Stimulated activated naive CD8-positive, alpha-beta T cell treated with anti-CD3 and anti-CD28 coated beads, Interleukin-15, Interleukin-2, amounts not matched to agents 100 ng/mL and 50 ng/mL, for 24 hours (primary cell): Measurements from ENCODE around the gene ADAMTS2.

Experiments used
- H3K27ac Mint-ChIP-seq: one replicate; pipeline ENCODE4 v1.8.0; 2021; ENCODE audit warnings: mild to moderate bottlenecking, mixed read lengths
- H3K27me3 Mint-ChIP-seq: one replicate; pipeline ENCODE4 v1.8.0; 2021; ENCODE audit warnings: mixed read lengths
- H3K36me3 Mint-ChIP-seq: one replicate; pipeline ENCODE4 v1.8.0; 2021; ENCODE audit warnings: low read depth, mixed read lengths
- H3K4me1 Mint-ChIP-seq: one replicate; pipeline ENCODE4 v1.8.0; 2021; ENCODE audit warnings: low read depth, mixed read lengths
- H3K4me3 Mint-ChIP-seq: one replicate; pipeline ENCODE4 v1.8.0; 2021; ENCODE audit warnings: mild to moderate bottlenecking, mixed read lengths
- H3K9me3 Mint-ChIP-seq: one replicate; pipeline ENCODE4 v1.8.0; 2021; ENCODE audit warnings: mixed read lengths

The ADAMTS2 gene

DNA sequence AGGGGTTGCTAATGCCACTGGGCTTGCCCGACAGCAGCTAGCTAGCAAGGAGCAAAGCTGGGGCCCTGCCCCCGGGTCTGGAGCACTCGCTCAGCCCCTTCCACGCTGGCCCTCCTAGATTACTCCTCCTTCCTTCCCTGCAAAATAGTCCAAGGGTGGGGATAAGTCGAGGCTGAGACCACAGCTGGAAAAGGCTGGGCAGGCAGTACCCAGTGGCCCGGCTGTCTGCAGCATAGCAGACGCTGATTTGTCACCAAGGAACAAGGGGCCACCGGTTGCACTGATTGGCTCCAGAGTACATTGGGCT is 73.9 kb downstream of the ADAMTS2 start:
- Mint-ChIP-seq H3K4me3 (no peak overlapping the region), H3K4me1 (no peaks in the 10 kb centered on the region), H3K9me3 (no peaks in the 10 kb centered on the region), H3K27ac (no peak overlapping the region), H3K27me3 (no peaks in the 10 kb centered on the region), H3K36me3 (no peaks in the 10 kb centered on the region)

DNA sequence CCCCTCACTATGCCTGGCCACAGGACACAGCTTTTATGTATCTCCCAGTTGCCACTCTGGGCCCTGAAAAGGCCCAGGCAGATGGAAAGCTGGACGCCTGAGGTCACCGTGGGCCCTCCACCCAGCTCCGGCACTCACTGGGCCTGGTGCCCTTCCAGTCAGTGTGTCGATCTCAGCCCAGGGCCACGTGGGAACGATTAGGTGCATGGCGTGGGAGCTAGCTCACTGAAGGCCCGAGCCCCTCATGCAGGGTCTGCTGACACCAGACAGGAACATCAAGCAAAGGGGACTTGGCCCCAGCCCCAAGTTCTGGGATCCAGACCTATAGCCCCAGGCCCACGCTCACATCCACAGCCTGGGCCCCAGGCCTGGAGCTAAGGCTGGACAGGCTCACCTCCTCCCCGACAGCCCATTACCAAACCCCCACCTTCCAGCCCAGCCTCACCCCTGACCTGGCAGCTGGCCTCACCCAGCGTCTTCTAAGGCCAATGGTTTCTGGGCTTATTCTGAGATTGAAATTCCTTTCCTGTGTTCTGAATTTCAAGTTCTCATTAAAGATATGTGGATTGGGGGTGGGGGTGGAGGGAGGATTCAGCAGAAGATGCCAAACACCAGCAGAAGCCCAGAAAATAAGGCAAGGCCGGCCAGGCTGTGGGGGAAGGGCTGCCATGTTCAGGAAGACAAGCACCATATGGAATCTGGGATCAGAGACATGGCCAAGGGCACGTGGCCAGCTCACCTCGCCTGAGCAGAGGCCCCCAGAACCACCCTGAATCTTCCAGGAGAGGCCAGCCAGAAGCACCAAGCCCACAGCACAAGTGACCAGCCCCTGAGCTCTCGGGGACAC is 74.5 kb downstream of the ADAMTS2 start:
- no peaks in the 10 kb centered on the region for H3K27me3 Mint-ChIP-seq
- no peaks in the 10 kb centered on the region for H3K4me1 Mint-ChIP-seq
- no peak overlapping the region for H3K27ac Mint-ChIP-seq

DNA sequence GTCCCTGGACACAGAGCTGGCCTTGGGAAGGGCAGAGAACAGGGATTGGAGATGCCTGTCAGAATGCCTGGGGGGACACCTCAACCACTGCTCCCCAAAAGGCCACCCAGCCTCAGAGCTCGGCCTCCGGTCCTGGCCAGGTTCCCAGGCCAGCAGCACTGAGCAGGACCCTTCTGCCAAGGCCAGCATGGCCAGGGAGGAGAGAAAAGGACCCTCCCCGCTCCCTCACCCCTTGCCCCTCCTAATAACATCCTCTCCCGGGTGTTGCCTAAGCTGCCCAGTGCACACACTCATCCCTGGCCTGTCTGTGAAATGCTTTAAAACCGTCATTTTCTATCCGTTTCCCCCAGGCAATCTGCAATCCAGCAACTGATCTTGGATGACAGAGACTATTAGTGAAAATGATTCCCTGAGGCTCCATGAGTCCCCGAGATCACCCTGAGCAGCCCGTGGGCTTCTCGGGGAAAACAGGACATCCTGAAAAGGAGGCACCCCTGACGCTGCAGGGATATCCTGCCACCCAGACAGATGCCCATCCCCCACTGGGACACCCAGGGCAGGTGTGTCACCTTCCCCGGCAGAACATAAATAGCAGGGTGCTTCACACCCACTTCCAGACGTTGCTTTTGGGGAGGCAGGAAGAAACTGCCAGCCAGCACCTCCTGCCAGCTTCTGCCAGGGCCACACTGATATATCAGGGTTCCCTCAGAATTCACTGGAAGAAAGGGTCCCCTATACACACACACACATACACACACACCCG is 75.3 kb downstream of the ADAMTS2 start:
- Mint-ChIP-seq H3K4me1 (no peaks in the 10 kb centered on the region), H3K27me3 (no peaks in the 10 kb centered on the region), H3K27ac (no peak overlapping the region), H3K4me3 (no peak overlapping the region), H3K36me3 (no peaks in the 10 kb centered on the region), H3K9me3 (no peaks in the 10 kb centered on the region)

More for the DNA sequence above, 74.5 kb downstream of the ADAMTS2 start:
- H3K9me3 Mint-ChIP-seq: no peaks in the 10 kb centered on the region
- H3K36me3 Mint-ChIP-seq: no peaks in the 10 kb centered on the region
- H3K4me3 Mint-ChIP-seq: no peak overlapping the region

DNA sequence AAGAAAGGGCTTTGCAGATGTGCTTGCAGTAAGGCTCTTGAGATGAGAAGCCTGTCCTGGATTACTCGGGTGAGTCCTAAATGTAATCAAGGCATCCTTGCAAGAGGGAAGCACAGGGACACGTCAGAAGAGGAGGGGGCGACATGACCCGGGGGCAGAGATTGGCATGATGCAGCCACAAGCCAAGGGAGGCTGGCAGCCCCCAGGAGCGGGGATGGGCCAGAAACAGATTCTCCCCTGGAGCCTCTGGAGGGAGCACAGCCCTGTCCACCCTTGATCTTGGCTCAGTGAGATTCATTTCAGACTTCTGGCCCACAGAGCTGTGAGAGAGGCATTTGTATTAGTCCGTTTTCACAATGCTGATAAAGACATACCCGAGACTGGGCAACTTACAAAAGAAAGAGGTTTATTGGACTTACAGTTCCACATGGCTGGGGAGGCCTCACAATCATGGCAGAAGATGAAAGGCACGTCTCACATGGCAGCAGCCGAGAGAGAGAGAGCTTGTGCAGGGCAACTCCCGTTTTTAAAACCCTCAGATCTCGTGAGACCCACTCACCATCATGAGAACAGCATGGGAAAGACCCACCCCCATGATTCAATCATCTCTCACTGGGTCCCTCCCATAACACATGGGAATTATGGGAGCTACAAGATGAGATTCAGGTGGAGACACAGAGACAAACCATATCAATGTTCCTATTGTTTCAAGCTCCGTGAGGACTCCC is 76.1 kb downstream of the ADAMTS2 start:
- Mint-ChIP-seq H3K27me3 (no peaks in the 10 kb centered on the region), H3K36me3 (no peaks in the 10 kb centered on the region), H3K4me1 (no peaks in the 10 kb centered on the region), H3K27ac (no peak overlapping the region), H3K4me3 (no peak overlapping the region), H3K9me3 (no peaks in the 10 kb centered on the region)

- Mint-ChIP-seq H3K9me3 (no peaks in the 10 kb centered on the region), H3K36me3 (no peaks in the 10 kb centered on the region), H3K4me3 (no peak overlapping the region), H3K27me3 (no peaks in the 10 kb centered on the region), H3K27ac (no peak overlapping the region), H3K4me1 (no peaks in the 10 kb centered on the region)
These were observed 76.8 kb downstream of the ADAMTS2 start for GRCh38 chr5:179268399-179268952.

- no peaks in the 10 kb centered on the region for H3K9me3 Mint-ChIP-seq
- no peak overlapping the region for H3K4me3 Mint-ChIP-seq
- H3K27ac Mint-ChIP-seq: no peak overlapping the region
- H3K36me3 Mint-ChIP-seq: no peaks in the 10 kb centered on the region
- no peaks in the 10 kb centered on the region for H3K4me1 Mint-ChIP-seq
- no peaks in the 10 kb centered on the region for H3K27me3 Mint-ChIP-seq
These were observed 77.6 kb downstream of the ADAMTS2 start for GRCh38 chr5:179267671-179268083.

DNA sequence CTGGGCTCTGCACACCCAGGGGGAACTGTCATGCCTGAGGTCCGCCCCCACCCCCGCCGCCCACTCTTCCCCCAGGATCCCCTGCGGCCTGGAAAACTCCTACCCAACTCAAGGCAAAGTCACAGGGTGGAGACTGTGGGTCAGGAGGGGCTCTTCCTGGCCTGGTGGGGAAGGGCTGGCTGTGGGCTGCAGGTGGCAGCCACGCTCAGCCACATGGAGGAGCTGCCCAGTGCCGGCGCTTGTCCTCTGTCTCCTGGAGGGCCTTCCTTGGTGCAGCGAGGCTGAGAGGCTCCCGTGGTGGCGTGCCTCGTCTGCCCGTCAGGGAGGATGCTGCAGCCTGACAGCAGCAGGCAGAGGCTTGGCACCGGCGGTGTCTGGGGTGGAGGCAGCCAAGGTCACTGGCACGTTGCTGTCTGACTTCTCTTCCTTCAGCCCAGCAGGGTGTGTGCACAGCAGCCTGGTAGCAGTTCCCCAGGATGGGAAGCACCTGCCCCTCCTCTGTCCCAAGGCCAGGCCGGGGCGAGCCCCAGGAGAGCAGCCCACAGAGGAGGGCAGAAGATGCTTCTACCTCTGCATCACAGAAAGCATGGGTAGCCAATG is 78.1 kb downstream of the ADAMTS2 start:
- Mint-ChIP-seq H3K9me3 (no peaks in the 10 kb centered on the region), H3K36me3 (no peaks in the 10 kb centered on the region), H3K4me3 (no peak overlapping the region), H3K27ac (no peak overlapping the region), H3K4me1 (no peaks in the 10 kb centered on the region), H3K27me3 (no peaks in the 10 kb centered on the region)

- Mint-ChIP-seq H3K9me3 (no peaks in the 10 kb centered on the region), H3K4me1 (no peaks in the 10 kb centered on the region), H3K27me3 (no peaks in the 10 kb centered on the region), H3K27ac (no peak overlapping the region), H3K4me3 (no peak overlapping the region), H3K36me3 (no peaks in the 10 kb centered on the region)
These were observed 78.8 kb downstream of the ADAMTS2 start for GRCh38 chr5:179266291-179267070.

- Mint-ChIP-seq H3K36me3 (no peaks in the 10 kb centered on the region), H3K4me1 (no peaks in the 10 kb centered on the region), H3K27me3 (no peaks in the 10 kb centered on the region), H3K9me3 (no peaks in the 10 kb centered on the region), H3K4me3 (no peak overlapping the region), H3K27ac (no peak overlapping the region)
These were observed 79.6 kb downstream of the ADAMTS2 start for GRCh38 chr5:179265514-179266290.

DNA sequence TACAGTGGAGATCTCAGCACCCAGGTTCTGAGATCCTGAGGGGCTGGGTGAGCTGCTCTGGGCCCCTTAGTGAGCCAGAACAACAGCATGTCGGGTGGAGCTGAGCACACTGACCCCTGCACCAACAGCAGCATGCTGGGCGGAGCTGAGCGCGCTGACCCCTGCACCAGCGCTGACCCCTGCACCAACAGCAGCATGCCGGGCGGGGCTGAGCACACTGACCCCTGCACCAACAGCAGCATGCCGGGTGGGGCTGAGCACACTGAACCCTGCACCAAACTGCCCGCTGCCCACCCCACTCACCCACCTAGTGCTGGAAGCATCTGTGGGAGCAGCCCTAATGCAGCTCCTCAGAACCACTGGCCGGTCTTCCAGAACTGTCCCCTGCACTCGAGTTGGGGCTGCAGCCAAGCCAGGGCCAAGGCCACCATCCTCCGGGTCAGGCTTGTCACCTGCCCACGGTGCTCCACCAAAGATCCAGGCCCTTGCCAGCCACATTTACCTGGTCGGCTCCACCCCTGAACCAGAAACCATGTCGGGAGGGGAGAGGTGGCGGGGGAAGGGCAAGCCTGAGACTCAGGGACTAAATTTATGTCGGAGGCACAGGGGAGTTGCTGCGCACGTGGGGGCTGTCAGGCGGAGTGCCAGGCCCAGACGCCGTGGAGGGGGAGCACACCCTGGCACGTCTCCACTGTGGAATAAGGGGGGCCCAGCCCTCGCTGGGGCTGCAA is 80.3 kb downstream of the ADAMTS2 start:
- H3K27ac Mint-ChIP-seq: no peak overlapping the region
- no peaks in the 10 kb centered on the region for H3K27me3 Mint-ChIP-seq
- no peaks in the 10 kb centered on the region for H3K4me1 Mint-ChIP-seq
- H3K4me3 Mint-ChIP-seq: no peak overlapping the region
- no peaks in the 10 kb centered on the region for H3K36me3 Mint-ChIP-seq
- H3K9me3 Mint-ChIP-seq: no peaks in the 10 kb centered on the region

DNA sequence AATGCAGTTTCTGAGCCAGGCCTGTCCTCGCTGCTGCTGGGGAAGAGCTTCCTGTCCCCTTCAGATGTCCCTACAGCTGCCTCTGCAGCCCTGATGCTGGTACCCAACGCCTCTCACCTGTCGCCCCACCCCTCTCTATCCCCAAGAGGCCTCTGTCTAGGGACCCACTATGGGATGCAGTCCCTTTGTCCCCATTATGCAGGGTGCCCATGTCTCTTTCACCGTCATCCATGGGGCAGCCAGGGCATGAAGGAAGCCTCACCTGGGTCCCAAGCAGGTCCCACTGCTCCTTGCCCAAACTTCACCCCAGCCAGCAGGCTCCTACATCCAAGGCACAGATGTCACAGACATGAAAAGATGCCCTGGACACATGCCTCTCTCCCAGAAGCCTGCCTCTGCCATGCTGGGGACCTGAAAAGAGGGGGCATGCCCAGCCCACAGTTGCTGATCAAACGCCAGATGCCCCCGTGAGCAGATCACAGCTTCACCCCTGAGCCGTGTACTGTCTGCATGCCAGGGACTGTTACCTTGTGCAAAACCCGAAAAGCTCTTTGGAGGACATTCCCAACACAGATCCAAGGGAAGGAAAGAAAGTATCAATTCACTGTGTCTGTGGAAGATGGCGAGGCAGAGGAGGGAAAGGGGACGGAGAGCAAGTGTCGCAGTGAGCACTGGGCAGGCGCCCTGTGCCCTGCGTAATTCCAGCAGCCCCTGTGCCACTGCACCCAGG is 81.0 kb downstream of the ADAMTS2 start:
- no peaks in the 10 kb centered on the region for H3K9me3 Mint-ChIP-seq
- no peak overlapping the region for H3K4me3 Mint-ChIP-seq
- no peak overlapping the region for H3K27ac Mint-ChIP-seq
- no peaks in the 10 kb centered on the region for H3K36me3 Mint-ChIP-seq
- no peaks in the 10 kb centered on the region for H3K27me3 Mint-ChIP-seq
- no peaks in the 10 kb centered on the region for H3K4me1 Mint-ChIP-seq

GRCh38 chr5:179263391-179264052 is 81.7 kb downstream of the ADAMTS2 start:
- Mint-ChIP-seq H3K27me3 (no peaks in the 10 kb centered on the region), H3K36me3 (no peaks in the 10 kb centered on the region), H3K9me3 (no peaks in the 10 kb centered on the region), H3K4me3 (no peak overlapping the region), H3K27ac (no peak overlapping the region), H3K4me1 (no peaks in the 10 kb centered on the region)
